Bronchial epithelial cell (primary cell): ENCODE measurements around the gene PPP6R3. TPM values are rescaled to one million over a fixed set of nuclear protein-coding genes. Genes with fewer than 3 reads are reported as not detected.

Experiments
- DNase-seq: peaks from one replicate; pipeline ENCODE4 v3.0.0-alpha.2; 2010; ENCODE audit warnings: low read depth
- FAIRE-seq: peaks from 2 replicates; lab custom pipeline; 2011; peaks lifted over from hg19 to GRCh38; lab: Jason Lieb, UNC
- H3K27me3 ChIP-seq: 2 replicates; pipeline ENCODE4 v1.5.1; 2011; ENCODE audit warnings: low read length; ENCODE audit not compliant: control insufficient read depth, insufficient read depth
- H3K36me3 ChIP-seq: 2 replicates; pipeline ENCODE4 v1.5.1; 2011; ENCODE audit warnings: low read length; ENCODE audit not compliant: control insufficient read depth, insufficient read depth
- H3K4me3 ChIP-seq: 2 replicates; pipeline ENCODE4 v1.5.1; 2011; ENCODE audit warnings: mild to moderate bottlenecking, low read depth, low read length, control low read depth
- total RNA-seq: library from RNA; depleted of rRNA; stranded (reverse); fragments of >200 nt; gene quantifications from 2 replicates; pipeline ENCODE4 v1.2.1, GENCODE V29; 2014
- TF ChIP-seq, protein P1 (sequence below): IDR thresholded peaks from 2 replicates; pipeline ENCODE4 v1.5.1; 2011; ENCODE audit warnings: mild to moderate bottlenecking, moderate library complexity, low read length, control low read depth, inconsistent platforms; ENCODE audit not compliant: insufficient read depth, severe bottlenecking

Gene PPP6R3
- total RNA-seq, 1 donor from 2014 or later = 93.5 TPM

DNA sequence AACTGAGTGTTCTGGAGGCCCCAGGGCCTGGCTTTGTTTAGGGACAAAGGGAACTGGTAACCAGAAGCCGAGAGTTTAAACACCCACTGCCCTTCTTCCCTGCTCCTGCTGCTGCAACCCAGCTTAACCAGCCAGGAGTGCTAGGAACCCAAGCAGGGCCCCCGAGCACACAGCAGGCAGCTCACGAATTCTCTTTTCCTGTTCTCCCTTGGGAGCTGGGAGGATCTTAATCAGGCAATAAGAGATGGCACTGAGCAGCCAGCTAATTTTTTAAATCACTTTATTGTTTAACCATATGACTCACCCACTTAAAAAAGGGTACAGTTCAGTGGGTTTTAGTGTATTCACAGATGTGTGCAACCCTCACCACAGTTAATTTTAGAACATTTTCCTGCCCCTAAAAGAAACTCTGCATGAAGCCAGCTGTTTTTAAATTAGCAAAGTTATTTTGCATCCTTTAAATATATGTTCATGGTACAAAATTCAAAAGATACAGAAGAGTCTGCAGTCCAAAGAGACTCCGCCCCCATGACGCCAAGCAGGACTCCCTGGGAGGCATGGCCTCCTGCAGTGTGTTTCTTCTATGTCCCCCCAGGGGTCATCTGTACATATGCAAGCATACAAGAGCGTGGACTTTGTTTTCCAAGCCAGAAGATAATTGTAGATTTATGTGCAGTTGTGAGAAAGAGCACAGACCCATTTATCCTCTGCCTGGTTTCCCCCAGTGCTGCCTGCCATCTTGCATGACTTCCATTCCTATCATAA lies 18.9 kb upstream of the PPP6R3 start:
- FAIRE-seq = no peak
- peaks cover 6% of the 10 kb centered on the region for H3K36me3 ChIP-seq
- no peak for DNase-seq
- no peaks in the 10 kb centered on the region for H3K27me3 ChIP-seq
- TF ChIP-seq, protein P1, sequence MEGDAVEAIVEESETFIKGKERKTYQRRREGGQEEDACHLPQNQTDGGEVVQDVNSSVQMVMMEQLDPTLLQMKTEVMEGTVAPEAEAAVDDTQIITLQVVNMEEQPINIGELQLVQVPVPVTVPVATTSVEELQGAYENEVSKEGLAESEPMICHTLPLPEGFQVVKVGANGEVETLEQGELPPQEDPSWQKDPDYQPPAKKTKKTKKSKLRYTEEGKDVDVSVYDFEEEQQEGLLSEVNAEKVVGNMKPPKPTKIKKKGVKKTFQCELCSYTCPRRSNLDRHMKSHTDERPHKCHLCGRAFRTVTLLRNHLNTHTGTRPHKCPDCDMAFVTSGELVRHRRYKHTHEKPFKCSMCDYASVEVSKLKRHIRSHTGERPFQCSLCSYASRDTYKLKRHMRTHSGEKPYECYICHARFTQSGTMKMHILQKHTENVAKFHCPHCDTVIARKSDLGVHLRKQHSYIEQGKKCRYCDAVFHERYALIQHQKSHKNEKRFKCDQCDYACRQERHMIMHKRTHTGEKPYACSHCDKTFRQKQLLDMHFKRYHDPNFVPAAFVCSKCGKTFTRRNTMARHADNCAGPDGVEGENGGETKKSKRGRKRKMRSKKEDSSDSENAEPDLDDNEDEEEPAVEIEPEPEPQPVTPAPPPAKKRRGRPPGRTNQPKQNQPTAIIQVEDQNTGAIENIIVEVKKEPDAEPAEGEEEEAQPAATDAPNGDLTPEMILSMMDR = no peak
- H3K4me3 ChIP-seq = no peak overlapping the region

- no peak overlapping the region for H3K4me3 ChIP-seq
- FAIRE-seq = no peak
- no peak for DNase-seq
- TF ChIP-seq, protein P1 = no peak
- no peaks in the 10 kb centered on the region for H3K27me3 ChIP-seq
- H3K36me3 ChIP-seq = peaks cover 6% of the 10 kb centered on the region
These were observed 18.1 kb upstream of the PPP6R3 start for GRCh38 chr11:68442433-68442832.

GRCh38 chr11:68444566-68444965 lies 16.0 kb upstream of the PPP6R3 start:
- H3K4me3 ChIP-seq = no peak overlapping the region
- H3K27me3 ChIP-seq = no peaks in the 10 kb centered on the region
- H3K36me3 ChIP-seq = peaks cover 4% of the 10 kb centered on the region
- no peak for FAIRE-seq
- DNase-seq = no peak
- TF ChIP-seq, protein P1 = no peak

DNA sequence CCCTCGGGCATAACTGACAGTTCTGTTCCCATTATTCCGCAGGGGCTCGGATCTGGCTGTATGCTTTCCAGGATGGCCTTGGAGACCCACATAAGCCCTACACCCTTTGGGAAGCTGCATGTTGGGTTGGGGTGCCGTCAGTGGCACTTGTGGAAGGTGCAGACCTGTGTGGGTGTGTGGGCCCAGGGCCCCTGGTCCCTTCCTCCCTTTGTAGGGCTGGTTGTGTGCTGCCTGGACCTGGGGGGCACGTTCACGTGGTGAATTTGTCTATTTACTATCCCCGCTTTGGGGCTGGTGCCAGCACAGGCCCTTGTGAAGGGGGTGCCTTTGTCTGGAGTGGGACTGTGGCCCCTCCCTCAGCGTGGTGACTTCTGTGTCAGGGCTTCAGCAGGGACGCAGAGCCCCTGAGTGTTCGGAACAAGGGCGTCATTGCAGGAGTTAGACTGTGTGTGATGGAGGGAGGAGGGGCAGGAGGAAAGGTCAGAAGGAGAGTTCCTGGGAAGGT lies 15.0 kb upstream of the PPP6R3 start:
- TF ChIP-seq, protein P1 = no peak
- peaks cover 4% of the 10 kb centered on the region for H3K36me3 ChIP-seq
- no peak for DNase-seq
- H3K4me3 ChIP-seq = no peak overlapping the region
- H3K27me3 ChIP-seq = no peaks in the 10 kb centered on the region
- FAIRE-seq = peak; percentile 13

DNA sequence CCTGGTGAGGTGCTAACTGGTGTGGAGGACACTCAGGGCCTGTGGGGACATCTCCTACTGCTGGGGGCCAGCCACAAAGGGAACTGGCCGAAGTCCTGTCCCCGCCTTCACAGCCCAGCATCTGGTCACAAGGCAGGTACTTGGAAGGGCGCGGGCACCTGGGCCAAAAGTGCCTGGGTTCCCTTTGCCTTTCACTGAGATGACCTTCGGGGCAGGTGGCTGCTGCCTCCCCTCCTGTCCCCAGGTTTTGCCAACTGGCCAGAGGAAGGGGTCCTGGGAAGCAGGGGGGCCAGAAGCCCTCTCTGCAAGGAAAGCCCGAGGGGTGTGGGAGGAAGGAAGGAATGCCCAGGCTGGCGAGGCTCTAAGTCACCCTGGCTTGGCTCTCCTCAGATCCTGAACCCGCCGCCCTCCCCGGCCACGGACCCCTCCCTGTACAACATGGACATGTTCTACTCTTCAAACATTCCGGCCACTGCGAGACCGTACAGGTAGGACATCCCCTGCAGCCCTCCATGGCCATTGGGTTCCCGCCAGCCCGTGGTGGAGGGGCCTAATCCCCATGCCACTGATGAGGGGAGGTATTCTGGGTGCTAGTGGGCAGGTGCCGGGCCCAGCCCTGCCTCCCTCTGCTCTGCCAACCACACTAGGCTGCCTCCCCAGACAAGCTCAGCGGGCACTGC lies 14.4 kb upstream of the PPP6R3 start:
- TF ChIP-seq, protein P1 = no peak
- no peaks in the 10 kb centered on the region for H3K27me3 ChIP-seq
- FAIRE-seq = no peak
- no peak for DNase-seq
- peaks cover 4% of the 10 kb centered on the region for H3K36me3 ChIP-seq
- no peak overlapping the region for H3K4me3 ChIP-seq
